ENCODE results near the gene NID1. TPM values are rescaled to one million over a fixed set of nuclear protein-coding genes. Genes with fewer than 3 reads are reported as not detected.

NID1 gene
- 10 to 100 TPM; 45.7 to 67.1 (median 59.1) TPM for total RNA-seq
- long read RNA-seq, partial matches to known transcripts, result 0 of 4 reads
- long read RNA-seq, other reads (novel, unspliced or antisense), result 4 of 4 reads

- Histone ChIP-seq H3K4me1 (peaks cover 0 to 21% (median 10%) of the 10 kb centered on the region in 4 donors), H3K27me3 (no peaks in the 10 kb centered on the region), H3K4me3 (peak within 1 kb of the TSS; percentile 79 to 90 (median 89)), H3K36me3 (no peaks in the 10 kb centered on the region), H3K9me3 (no peaks in the 10 kb centered on the region), H3K27ac (peak within 1 kb of the TSS; percentile 97 to 99 (median 98))
- TF ChIP-seq CTCF (IDR thresholded peaks at IDR 0.05) (peak; percentile 33 to 52 (median 38)), POLR2A (IDR thresholded peaks at IDR 0.05) (peak; percentile 94)
- intact Hi-C loops (cut with DNase I), result no loop called here
- 0% methylated on average over 18 of the region's 100 CpGs for WGBS (ENCODE audit: insufficient coverage, low coverage, low lambda C conversion rate, missing lambda C conversion rate)
- DNase-seq (peak; percentile 89 to 92 (median 91)), ATAC-seq (peak; percentile 79 to 92 (median 84))
Measured at GRCh38 chr1:236064674-236065508, at the start of gene NID1. NID1 (minus strand) TSS chr1:236065090; CDS start chr1:236065079, 11 bp downstream.

- Histone ChIP-seq H3K4me3 (no peak overlapping the region), H3K9me3 (no peaks in the 10 kb centered on the region), H3K36me3 (no peaks in the 10 kb centered on the region), H3K4me1 (no peaks in the 10 kb centered on the region), H3K27ac (no peak overlapping the region), H3K27me3 (no peaks in the 10 kb centered on the region)
- ATAC-seq, result no peak
- WGBS (ENCODE audit: insufficient coverage, low coverage, low lambda C conversion rate, missing lambda C conversion rate), result 95% methylated on average over 4 of the region's 5 CpGs
- intact Hi-C loops (cut with DNase I), result loop anchor here in 1 of 2 donors (10.0 kb wide), 1 partner anchor 371 kb away; no protein-coding TSS in a partner anchor
- peak in 1 of 3 donors; percentile 11 for DNase-seq
- TF ChIP-seq POLR2A (IDR thresholded peaks at IDR 0.05), result no peak
- no peak for TF ChIP-seq CTCF (IDR thresholded peaks at IDR 0.05)
Measured at GRCh38 chr1:236114076-236114747, 49.3 kb upstream of the NID1 start.

- WGBS (ENCODE audit: insufficient coverage, low coverage, low lambda C conversion rate, missing lambda C conversion rate), result 80% methylated on average over 12 of the region's 15 CpGs
Measured at GRCh38 chr1:236113324-236114032, 48.6 kb upstream of the NID1 start.

More at GRCh38 chr1:236113324-236114032, 48.6 kb upstream of the NID1 start:
- no peak for TF ChIP-seq CTCF (IDR thresholded peaks at IDR 0.05)
- H3K9me3 ChIP-seq, result no peaks in the 10 kb centered on the region
- H3K36me3 ChIP-seq, result no peaks in the 10 kb centered on the region
- no peaks in the 10 kb centered on the region for H3K27me3 ChIP-seq
- no peaks in the 10 kb centered on the region for H3K4me1 ChIP-seq
- no peak overlapping the region for H3K27ac ChIP-seq
- ATAC-seq (no peak), DNase-seq (peak in 1 of 3 donors; percentile 39)
- no peak overlapping the region for H3K4me3 ChIP-seq
- intact Hi-C loops (cut with DNase I), result loop anchor here in 1 of 2 donors (10.0 kb wide), 1 partner anchor 371 kb away; no protein-coding TSS in a partner anchor
